OCI-LY7 (cell line): Measurements from ENCODE around the gene TLCD2.
"Not testable (repeated sequence)": the region's sequence is repeated elsewhere in the genome, so short reads cannot be mapped to it uniquely, and the experiment has no call there.

Source experiments
- CTCF ChIP-seq: fragments of 200-600 bp; sonication (generic); conservative IDR thresholded peaks from 2 replicates; pipeline ENCODE4 v1.5.1; 2014; ENCODE audit warnings: mild to moderate bottlenecking, antibody characterized with exemption, low read length, moderate library complexity, mixed read lengths
- EZH2phosphoT487 ChIP-seq: fragments of 200-600 bp; sonication (generic); IDR thresholded peaks from 2 replicates; pipeline ENCODE4 v1.6.1; 2018; ENCODE audit warnings: low read depth, borderline replicate concordance, mild to moderate bottlenecking, mixed run types, antibody characterized with exemption, low read length, moderate library complexity, mixed read lengths

GRCh38 chr17:1652794-1653193 lies 57.4 kb downstream of the TLCD2 start:
- not testable (repeated sequence) for TF ChIP-seq EZH2phosphoT487, CTCF
